Endodermal cell (in vitro differentiated cells): ENCODE data around the gene ODF2. TPM values are rescaled to one million over a fixed set of nuclear protein-coding genes. Genes with fewer than 3 reads are reported as not detected.
"Not testable (repeated sequence)": the region's sequence is repeated elsewhere in the genome, so short reads cannot be mapped to it uniquely, and the experiment has no call there.

Source experiments
- DNase-seq: peaks from one replicate; pipeline ENCODE4 v3.0.0-alpha.2; 2017
- H3K27ac ChIP-seq: 2 replicates; pipeline ENCODE4 v1.5.1; 2013; ENCODE audit warnings: mild to moderate bottlenecking, low read depth, low read length, moderate library complexity
- H3K27me3 ChIP-seq: 2 replicates; pipeline ENCODE4 v1.6.1; 2013; ENCODE audit warnings: mild to moderate bottlenecking, low read length, moderate library complexity; ENCODE audit not compliant: insufficient read depth, control insufficient read depth, poor library complexity, severe bottlenecking
- H3K36me3 ChIP-seq: 2 replicates; pipeline ENCODE4 v1.7.0; 2013; ENCODE audit warnings: mild to moderate bottlenecking, low read length, moderate library complexity; ENCODE audit not compliant: control insufficient read depth, insufficient read depth
- H3K4me1 ChIP-seq: one replicate; pipeline ENCODE4 v1.7.0; 2013; ENCODE audit warnings: low read length; ENCODE audit not compliant: control insufficient read depth, insufficient read depth
- H3K4me3 ChIP-seq: 2 replicates; pipeline ENCODE4 v1.5.1; 2013; ENCODE audit warnings: mild to moderate bottlenecking, low read length, moderate library complexity
- H3K9ac ChIP-seq: 2 replicates; pipeline ENCODE4 v1.6.1; 2013; ENCODE audit warnings: mild to moderate bottlenecking, low read length, moderate library complexity; ENCODE audit not compliant: poor library complexity, severe bottlenecking; ENCODE audit errors: extremely low read depth
- H3K9me3 ChIP-seq: 2 replicates; pipeline ENCODE4 v1.6.1; 2013; ENCODE audit warnings: mild to moderate bottlenecking, low read length, moderate library complexity; ENCODE audit not compliant: control insufficient read depth
- H3K27ac Mint-ChIP-seq: 2 replicates; pipeline ENCODE4 v1.8.0; 2020; ENCODE audit warnings: mixed read lengths
- H3K27me3 Mint-ChIP-seq: 2 replicates; pipeline ENCODE4 v1.8.0; 2021; ENCODE audit warnings: mild to moderate bottlenecking, mixed read lengths; ENCODE audit not compliant: insufficient read depth
- H3K36me3 Mint-ChIP-seq: 2 replicates; pipeline ENCODE4 v1.8.0; 2020; ENCODE audit warnings: low read depth, mixed read lengths
- H3K4me1 Mint-ChIP-seq: 2 replicates; pipeline ENCODE4 v1.8.0; 2020; ENCODE audit warnings: mixed read lengths
- H3K4me3 Mint-ChIP-seq: 2 replicates; pipeline ENCODE4 v1.8.0; 2020; ENCODE audit warnings: mild to moderate bottlenecking, moderate library complexity, mixed read lengths
- H3K9me3 Mint-ChIP-seq: 2 replicates; pipeline ENCODE4 v1.8.0; 2020; ENCODE audit warnings: mild to moderate bottlenecking, mixed read lengths
- CTCF ChIP-seq: fragments of 200-600 bp; sonication (generic); conservative IDR thresholded peaks from 2 replicates; pipeline ENCODE4 v1.5.0; 2021; ENCODE audit warnings: antibody characterized with exemption, mild to moderate bottlenecking
- WGBS, 2 experiments: methylation state at CpG; one replicate each; pipeline versions ENCODE4 v1.1.5 to v1.1.7; 2013; ENCODE audit warnings: missing lambda C conversion rate in 2 of 2, mixed read lengths in 1 of 2; ENCODE audit not compliant: insufficient coverage in 1 of 2, insufficient read length in 1 of 2; 5-methylcytosine and 5-hydroxymethylcytosine counted together
- total RNA-seq, 2 donors: library from RNA; stranded (reverse); fragmentation: NEBNext Ultra II Directional in 1 of 2; extraction: Animal tissue kit (Norgen Biotek cat#: 25700) in 1 of 2; gene quantifications; 2 replicates in 1 of 2; 3 replicates in 1 of 2; pipeline ENCODE4 v1.2.1, GENCODE V29; 2021

ODF2 gene
- total RNA-seq, 2 donors from 2014 or later: 34.5 to 48.7 TPM

- Mint-ChIP-seq H3K27me3 (peaks cover 34% of the 10 kb centered on the region), H3K27ac (no peak overlapping the region), H3K36me3 (peaks cover 2% of the 10 kb centered on the region), H3K9me3 (no peaks in the 10 kb centered on the region), H3K4me3 (no peak overlapping the region), H3K4me1 (no peaks in the 10 kb centered on the region)
- no peak overlapping the region for H3K27ac ChIP-seq
- H3K4me3 ChIP-seq: no peak overlapping the region
- WGBS, 2 experiments: 94 to 100% methylated on average over 3 to 5 of the region's 5 CpGs
- no peak for TF ChIP-seq CTCF
- H3K36me3 ChIP-seq: no peaks in the 10 kb centered on the region
- peaks cover 25% of the 10 kb centered on the region for H3K27me3 ChIP-seq
- DNase-seq: no peak
- H3K9ac ChIP-seq: no peak overlapping the region
- no peaks in the 10 kb centered on the region for H3K4me1 ChIP-seq
- H3K9me3 ChIP-seq: no peaks in the 10 kb centered on the region
These were observed 33.0 kb upstream of the ODF2 start for GRCh38 chr9:128422783-128423150.

- H3K4me3 Mint-ChIP-seq, H3K4me1 Mint-ChIP-seq, H3K36me3 Mint-ChIP-seq, H3K9me3 ChIP-seq, H3K4me3 ChIP-seq, H3K27ac ChIP-seq, H3K27ac Mint-ChIP-seq, H3K4me1 ChIP-seq, H3K9ac ChIP-seq, H3K9me3 Mint-ChIP-seq, DNase-seq, H3K36me3 ChIP-seq: not testable (repeated sequence)
- H3K27me3 ChIP-seq: peaks cover 23% of the 10 kb centered on the region
- 85 to 93% methylated on average over 5 to 6 of the region's 6 CpGs for WGBS, 2 experiments
- H3K27me3 Mint-ChIP-seq: peaks cover 29% of the 10 kb centered on the region
These were observed 32.5 kb upstream of the ODF2 start for GRCh38 chr9:128423356-128423755.

- Histone ChIP-seq H3K9me3 (no peaks in the 10 kb centered on the region), H3K36me3 (no peaks in the 10 kb centered on the region), H3K4me1 (no peaks in the 10 kb centered on the region), H3K9ac (no peak overlapping the region), H3K27ac (no peak overlapping the region), H3K4me3 (no peak overlapping the region), H3K27me3 (peaks cover 15% of the 10 kb centered on the region)
- 96% methylated on average over 10 to 15 of the region's 15 CpGs for WGBS, 2 experiments
- Mint-ChIP-seq H3K4me1 (no peaks in the 10 kb centered on the region), H3K4me3 (no peak overlapping the region), H3K9me3 (no peaks in the 10 kb centered on the region), H3K27me3 (peaks cover 20% of the 10 kb centered on the region), H3K36me3 (peaks cover 2% of the 10 kb centered on the region), H3K27ac (no peak overlapping the region)
- no peak for TF ChIP-seq CTCF
- no peak for DNase-seq
These were observed 31.5 kb upstream of the ODF2 start for GRCh38 chr9:128424268-128424780.
